ENCODE measurements around the gene KDM4C.
"Not testable (repeated sequence)": the region's sequence is repeated elsewhere in the genome, so short reads cannot be mapped to it uniquely, and the experiment has no call there.

KDM4C gene

DNA sequence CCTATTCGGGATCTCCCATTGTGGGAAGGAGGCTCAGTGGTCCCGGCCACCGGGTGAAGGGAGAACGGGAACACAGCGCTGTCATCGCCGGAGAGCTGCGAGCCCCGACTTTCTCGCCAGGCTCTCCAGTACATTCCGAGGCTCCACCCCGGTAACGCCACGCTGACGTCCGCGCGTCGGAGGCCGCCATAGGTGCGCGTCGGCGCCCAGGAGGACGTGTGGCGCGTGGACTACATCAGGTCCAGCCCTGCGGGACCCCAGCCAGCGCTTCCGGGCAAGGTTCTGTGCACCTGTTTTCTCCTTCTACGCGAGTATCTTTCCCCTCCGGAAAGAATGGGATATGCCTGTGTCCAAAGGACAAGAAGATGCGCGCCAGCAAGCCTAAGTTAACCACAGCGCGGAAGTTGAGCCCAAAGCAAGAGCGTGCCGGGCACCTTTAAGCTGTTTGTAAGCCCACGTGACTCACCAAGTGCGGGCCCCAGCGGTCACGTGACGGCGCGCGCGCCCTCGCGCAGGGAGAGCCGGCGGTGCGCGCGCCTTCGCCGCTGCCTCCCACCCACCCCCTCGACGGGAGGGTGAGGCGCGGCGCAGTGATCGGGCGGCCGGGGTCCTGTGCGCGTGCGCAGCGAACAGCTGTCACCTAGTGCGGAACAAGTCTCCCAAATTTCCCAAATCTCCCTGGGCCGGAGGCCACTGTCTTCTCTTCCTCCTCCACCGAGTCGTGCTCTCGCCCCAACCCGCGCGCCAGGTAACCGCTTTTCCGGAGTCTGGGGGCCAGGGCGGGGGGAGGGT lies at the start of gene KDM4C:
TSS of gene KDM4C (plus strand) at position 518 of the 792 bp plus-strand sequence. CDS start 35,016 bp downstream, outside the sequence.
- peak; percentile 94 for DNase-seq

DNA sequence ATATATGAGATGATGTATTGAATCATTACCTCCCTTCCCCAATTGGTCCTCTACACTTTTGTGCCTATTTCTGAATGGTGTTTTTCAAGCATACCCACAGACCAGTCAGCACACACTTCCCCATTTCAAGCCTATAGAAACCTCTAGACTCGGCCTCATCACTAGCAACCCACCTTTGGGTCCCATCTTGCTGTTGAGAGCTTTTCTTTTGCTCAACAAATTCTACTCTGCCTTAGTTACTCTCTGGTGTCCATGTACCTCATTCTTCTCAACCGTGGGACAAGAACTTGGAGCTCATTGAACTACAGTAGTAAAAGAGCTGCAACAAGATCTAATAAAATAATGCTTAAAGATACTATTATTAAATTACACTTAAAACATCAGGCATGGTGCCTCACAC lies 49.0 kb upstream of the KDM4C start:
- no peak for DNase-seq

DNA sequence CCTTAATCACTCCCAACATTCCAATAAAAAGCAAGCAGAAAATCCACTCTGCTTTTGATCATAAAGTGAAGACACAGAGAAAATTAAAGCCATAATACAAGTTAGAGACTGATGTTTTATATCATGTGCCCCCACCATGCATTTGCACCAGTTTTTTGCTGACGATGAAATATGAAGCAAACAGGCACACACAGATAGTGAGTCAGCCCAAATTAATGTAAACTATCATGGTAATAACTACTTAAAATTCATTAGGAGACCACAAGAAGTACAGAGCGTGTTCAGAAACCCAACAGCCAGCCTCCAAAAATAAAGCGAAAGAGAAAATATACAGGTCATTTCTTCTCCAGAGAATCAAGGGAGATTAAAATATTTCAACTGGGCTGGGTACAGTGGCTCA lies 46.4 kb upstream of the KDM4C start:
- no peak for DNase-seq

DNA sequence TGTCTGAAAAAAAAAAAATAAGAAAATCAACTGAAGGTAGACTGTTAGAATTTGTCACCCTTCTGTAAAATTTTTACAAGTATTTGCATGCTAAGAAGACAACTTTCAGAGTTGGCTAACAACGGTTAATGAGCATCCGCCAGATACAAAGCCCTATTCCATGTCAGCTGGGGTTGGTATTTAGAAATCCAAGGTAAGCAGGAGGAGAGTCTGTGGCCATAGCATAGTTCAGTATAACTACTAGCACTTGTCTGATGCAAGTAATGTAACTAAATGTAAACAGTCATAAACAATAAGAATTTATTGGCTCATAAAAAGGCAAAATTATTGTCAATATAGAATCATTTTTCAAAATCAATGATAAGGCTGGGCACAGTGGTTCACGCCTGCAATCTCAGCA lies 45.7 kb upstream of the KDM4C start:
- DNase-seq = no peak

DNA sequence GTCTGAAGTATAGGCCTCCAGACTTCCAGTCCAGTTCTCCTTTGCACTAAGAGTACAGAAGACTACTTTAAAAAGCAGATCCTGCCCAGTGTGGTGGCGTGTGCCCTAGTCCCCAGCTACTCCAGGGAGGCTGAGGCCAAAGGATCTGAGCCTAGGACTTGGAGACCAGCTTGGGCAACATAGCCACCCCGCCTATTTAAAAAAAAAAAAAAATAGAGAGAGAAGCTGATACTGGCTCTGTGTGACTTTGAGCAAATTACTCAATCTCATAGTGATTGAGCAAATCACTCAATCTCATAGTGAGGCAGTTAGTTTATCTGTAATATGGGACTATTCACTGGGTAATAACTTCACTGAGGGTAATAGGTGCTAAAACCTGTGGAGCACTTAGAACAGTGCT lies 43.6 kb upstream of the KDM4C start:
- no peak for DNase-seq

DNA sequence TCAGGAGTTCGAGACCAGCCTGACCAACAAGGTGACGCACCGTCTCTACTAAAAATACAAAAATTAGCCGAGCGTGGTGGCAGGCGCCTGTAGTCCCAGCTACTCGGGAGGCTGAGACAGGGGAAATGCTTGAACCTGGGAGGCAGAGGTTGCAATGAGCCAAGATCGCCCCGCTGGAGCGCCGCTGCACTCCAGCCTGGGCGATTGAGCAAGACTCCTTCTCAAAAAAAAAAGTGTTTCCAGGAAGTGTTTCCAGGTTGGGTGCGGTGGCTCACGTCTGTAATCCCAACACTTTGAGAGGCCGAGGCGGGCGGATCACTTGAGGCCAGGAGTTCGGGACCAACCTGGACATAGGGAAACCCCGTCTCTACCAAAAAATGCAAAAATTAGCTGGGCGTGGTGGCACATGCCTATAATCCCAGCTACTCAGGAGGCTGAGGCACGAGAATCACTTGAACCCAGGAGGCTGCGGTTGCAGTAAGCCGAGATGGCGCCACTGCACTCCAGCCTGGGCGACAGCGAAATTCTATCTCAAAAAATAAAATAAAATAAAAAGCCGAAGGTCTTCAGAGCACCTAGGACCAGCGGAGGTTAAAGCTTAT lies 42.5 kb upstream of the KDM4C start:
- DNase-seq = not testable (repeated sequence)

DNA sequence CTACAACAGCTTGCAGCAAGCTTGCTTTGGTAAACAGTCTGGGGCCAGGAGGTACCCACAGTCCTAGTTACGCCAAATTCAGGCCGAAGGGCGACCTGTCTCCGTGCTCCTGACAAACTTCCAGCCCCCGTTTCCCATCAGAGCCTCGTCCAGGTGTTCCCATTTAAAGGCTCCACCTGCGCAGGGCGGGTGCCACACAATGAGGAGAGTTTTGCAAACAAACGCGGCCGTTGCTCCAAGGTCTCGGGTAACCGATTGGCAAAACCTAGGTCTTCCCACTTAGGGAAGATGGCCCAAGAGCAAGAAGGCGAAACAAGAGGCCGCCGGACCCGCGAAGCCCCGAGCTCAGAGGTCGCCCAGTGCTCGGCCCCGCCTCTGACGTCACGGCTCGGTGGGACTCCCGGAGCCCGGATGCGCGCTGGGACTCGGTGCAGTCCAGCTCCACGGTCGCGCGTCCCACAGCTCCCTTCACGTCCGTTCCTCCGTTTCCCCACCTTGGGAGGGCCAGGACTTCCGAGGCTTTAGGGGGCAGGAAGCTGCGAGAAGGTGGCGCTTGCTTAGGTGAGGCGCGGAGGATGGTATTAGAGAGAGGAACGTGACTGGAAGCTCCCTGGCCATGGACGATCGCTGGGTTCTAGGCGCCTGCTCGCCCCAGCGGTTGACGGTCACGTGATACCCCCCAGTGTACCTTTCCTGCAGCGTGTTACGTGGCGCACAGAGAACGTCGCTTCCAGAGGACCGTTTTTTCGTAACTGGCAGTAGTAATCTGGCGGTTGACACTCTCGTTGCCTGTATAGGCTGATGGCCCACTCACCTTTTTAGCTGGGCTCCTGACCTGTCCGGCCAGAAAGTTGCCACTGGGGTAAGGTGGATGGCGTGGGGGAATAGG lies 41.8 kb upstream of the KDM4C start:
- DNase-seq = peak; percentile 78

DNA sequence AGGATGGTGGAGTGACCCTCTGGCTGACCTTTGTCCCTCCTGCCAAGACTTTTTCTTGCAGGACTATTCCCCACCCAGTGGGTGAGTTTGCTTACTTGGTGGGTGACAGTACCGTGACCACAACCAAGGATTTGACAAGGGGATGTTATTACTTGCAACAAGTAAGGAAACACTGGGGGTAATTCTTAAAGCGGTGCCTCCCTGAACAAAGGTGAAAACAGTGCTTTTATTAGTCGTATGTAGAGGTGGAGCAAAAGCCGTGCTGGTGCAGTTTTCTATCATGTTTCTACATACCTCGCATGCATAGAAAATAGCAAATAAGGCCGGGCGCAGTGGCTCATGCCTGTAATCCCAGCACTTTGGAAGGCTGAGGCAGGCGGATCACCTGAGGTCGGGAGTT lies 41.0 kb upstream of the KDM4C start:
- no peak for DNase-seq

DNA sequence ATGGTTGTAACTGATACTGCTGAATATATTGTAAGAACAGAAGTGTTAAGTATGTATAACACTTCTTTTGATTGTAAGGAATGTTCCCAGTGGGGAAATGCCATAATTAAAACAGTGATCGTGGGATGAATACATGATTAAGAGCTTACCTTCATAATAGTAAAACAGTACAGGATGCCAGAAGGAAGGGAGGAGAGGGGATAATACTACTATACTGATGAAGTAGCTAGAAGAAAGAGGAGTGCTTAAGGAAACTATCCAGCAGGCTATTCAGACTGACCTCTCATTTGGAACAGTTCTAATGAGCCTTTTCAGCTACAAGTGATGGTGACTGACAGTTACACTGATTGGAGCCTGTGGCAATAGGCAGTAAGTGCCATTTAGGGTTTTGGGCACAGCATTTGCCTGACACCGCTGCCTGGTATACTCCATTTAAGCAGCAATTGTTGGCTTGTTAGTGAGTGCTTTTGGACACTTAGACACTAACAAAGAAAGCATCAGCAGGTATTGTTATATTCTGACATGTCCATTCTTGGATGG lies 33.8 kb upstream of the KDM4C start:
- no peak for DNase-seq

DNA sequence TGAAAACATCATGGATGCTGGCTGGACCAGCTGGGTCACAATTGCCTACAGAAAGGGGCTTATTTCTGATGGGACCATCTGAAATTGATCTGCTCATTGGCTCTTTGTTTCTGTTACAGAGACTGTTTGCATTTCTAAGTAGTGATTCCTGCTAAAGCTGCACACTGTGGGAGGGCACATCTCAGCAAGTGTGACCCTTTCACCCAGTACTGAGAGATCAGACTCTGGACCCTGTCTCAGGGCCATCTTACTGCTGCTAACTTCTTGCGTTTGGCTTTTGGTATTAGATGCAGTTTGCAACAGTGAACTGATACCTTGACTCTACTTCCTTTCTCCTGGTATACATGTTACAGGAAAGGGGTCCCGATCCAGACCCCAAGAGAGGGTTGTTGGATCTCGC lies 24.5 kb upstream of the KDM4C start:
- no peak for DNase-seq

DNA sequence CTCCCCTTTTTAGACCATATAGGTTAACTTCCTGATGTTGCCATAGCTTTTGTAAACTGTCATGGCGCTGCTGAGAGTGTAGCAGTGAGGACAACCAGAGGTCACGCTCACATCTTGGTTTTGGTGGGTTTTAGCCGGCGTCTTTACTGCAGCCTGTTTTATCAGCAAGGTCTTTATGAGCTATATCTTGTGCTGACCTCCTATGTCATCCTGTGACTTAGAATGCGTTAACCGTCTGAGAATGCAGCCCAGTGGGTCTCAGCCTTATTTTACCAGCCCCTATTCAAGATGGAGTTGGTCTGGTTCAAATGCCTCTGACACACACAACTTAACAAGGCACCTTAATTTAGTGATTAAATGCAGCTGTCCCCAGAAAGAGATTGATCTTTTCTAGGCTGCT lies 23.9 kb upstream of the KDM4C start:
- DNase-seq = no peak

DNA sequence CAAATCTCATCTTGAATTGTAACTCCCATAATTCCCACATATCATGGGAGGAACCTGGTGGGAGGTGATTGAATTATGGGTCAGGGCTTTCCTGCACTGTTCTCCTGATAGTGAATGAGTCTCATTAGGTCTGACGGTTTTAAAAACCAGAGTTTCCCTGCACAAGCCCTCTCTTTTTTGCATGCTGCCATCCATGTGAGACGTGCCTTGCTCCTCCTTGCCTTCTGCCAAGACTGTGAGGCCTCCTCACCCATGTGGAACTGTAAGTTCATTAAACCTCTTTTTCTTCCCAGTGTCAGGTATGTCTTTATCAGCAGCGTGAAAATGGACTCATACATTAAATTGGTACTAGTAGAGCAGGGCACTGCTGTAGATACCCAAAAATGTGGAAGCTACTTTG lies 22.4 kb upstream of the KDM4C start:
- no peak for DNase-seq

DNA sequence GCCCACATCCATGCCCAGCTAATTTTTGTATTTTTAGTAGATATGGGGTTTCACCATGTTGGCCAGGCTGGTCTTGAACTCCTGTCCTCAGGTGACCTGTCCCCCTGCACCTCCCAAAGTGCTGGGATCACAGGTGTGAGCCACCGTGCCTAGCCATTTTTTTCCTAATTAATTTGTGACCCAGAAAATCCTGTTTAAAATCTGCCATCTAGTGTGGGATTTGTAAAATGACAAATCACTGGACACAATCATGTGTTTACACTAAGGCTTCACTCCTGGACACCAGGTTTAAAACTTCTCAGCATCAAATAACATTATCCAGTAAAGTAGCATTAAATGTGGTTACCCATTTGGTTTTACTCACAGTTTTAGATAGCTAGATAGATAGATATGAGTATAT lies 18.6 kb upstream of the KDM4C start:
- no peak for DNase-seq

DNA sequence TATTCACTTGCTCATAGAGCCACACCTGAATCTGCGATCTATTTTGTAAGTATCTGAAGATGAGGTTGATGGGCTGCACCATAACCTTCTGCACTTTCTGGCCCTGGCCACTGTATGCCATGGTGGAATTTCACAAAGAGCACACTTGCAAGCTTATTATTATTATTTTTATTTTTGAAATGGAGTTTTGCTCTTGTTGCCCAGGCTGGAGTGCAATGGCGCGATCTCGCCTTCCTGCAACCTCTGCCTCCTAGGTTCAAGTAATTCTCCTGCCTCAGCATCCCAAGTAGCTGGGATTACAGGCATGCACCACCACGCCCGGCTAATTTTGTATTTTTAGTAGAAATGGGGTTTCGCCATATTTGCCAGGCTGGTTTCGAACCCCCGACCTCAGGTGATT lies 8.9 kb upstream of the KDM4C start:
- DNase-seq = not testable (repeated sequence)

DNA sequence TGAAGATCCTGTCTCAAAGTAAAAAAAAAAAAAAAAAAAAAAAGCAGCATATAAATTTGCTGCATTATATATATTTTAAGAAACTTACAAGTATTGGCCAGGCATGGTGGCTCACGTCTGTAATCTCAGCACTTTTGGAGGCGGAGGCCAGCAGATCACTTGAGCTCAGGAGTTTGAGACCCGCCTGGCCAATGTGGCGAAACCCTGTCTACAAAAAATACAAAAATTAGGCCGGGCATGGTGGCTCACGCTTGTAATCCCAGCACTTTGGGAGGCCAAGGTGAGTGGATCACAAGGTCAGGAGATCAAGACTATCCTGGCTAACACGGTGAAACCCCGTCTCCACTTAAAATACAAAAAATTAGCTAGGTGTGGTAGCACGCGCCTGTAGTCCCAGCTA lies 2.9 kb upstream of the KDM4C start:
- DNase-seq = not testable (repeated sequence)

DNA sequence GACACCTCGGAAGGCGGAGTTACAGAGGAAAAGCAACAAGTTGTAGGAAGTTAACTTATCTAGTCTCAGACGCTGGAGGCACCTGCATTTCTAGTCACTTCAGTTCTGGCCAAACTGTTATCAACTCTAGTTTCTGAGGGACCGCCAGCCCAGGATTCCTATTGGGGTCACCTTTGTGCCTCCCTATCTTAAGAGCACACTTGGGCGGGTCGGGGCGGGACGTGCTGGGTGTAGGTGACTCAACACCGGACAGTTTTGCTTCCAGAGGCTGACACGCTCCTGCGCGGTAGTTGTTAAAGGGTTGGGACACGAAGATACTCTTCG lies 679 bp upstream of the KDM4C start:
- DNase-seq = peak; percentile 87

DNA sequence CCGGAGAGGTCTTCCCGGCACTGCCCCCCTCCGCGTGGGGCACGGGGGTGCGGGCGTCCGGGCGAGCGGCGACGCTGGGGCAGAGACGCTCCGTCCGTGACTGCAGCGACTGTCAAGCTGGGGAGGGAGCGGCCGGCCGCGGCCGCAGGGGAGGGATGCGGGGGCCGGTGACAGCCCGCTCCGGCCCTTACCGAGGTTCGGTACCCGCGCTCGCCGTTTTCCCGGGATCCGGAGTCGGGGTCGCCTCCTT lies 400 bp downstream of the KDM4C start:
- no peak for DNase-seq

DNA sequence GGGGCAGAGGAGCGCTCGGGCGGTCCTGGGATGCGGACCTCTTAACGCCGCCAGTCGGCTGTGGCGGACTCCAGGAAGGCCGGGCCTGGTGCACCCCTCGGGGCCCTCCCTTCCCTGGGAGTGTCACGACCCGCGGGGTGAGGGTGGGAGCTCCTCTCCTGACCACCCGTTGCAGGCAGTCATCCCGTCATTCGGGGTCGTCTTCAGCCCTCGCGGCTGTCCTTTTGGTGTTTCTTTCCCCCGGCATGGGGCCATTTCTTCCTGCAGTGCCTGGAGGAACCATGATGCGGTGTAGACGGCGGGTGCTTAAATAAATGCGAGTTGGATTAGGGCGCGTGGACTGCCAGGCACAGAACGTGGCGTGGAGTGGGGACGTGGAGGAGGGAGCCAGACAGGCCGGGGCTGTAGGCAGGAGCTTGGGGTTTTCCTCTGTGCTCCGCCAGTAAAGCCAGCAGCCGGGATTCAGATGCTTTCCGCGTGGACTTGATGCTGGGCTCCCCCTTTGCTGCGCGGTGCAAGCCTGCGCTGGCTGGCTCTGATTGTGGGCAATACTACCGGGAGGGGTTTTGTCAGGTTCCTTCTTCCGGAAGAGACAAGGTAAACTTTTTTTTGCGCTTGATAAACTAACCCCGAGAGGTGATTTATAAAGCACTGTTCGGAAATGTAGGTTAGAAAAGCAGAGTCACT lies 868 bp downstream of the KDM4C start:
- no peak for DNase-seq

DNA sequence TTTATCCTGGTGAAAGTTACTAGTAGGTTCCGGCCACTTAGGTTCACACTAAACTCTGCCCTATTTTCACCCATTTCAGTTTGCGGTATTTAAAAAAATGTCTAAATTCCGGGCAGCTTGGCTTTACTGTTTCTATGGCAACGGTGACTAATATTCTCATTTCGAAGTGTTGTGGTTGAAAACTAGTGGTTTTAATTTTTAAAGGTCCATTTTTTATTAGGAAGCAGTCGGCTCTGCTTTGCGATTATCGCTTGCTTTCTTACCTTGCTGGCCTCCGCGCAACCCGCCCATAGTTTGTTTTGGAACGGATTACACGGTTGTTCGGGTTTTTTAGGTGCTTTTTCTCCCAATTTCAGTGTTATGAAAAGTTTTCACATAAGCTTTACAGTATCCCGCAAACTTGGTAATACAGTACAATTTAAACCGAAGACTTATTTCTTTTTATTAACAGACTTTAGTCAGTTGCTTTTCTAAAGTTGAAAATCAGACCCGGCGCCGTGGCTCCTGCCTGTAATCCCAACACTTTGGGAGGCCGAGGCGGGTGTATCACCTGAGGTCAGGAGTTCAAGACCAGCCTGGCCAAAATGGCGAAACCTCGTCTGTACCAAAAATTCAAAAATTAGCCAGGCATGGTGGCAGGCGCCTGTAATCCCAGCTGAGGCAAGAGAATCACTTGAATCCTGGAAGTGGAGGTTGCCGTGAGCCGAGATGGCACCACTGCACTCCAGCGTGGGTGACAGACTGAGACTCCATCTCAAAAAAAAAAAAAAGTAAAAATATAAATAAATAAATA lies 1.6 kb downstream of the KDM4C start:
- DNase-seq = peak; percentile 86

DNA sequence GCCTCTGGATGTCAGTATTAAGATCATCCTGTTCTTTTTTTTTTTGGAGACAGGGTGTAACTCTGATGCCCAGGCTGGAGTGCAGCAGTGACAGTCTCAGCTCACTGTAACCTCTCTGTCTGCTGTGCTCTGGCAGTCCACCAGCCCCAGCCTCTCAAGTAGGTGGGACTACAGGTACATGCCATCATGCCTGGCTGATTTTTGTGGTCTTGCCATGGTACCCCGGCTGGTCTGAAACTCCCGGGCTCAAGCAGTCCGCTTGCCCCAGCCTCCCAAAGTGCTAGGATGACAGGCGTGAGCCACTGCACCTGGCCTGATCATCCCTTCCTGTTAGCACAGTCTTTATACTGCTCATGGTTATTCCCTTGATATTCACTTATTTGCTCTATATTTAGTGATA lies 3.5 kb downstream of the KDM4C start:
- no peak for DNase-seq

DNA sequence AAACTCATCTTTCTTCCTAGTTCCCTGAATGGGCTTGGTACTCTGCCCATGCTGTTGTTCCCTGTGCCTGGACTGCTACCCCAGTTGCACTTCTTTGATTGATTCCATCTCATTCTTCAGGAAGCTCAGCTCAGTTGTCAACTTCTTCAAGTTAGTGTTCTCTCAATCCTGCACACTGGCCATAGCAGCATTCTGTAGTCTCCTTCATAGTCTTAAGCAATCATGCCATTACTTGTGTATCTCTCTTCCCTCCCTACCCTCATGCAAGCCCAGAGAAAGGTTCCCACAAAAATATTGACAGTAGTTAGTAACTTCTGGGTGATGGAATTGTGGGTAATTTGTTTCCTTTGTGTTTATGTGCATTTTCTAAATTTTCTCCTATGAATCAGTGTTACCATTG lies 5.5 kb downstream of the KDM4C start:
- no peak for DNase-seq

DNA sequence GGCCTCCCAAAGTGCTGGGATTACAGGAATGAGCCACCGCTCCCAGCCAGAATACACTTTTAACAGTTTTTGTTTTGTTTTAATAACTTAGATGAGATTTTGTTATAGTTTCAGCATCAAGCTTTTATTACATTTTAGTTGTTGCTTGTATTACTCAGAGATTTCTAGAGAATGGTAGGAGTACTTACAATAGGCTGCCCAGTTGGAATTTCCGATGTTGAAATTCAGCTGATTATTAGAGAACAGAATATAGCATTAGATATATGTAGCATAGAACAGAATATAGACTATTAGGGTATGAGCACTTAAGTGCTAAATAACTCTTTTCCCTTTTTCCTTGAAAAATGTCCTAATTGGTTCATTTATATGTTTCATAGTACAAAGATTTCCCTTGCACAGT lies 6.2 kb downstream of the KDM4C start:
- DNase-seq = no peak

DNA sequence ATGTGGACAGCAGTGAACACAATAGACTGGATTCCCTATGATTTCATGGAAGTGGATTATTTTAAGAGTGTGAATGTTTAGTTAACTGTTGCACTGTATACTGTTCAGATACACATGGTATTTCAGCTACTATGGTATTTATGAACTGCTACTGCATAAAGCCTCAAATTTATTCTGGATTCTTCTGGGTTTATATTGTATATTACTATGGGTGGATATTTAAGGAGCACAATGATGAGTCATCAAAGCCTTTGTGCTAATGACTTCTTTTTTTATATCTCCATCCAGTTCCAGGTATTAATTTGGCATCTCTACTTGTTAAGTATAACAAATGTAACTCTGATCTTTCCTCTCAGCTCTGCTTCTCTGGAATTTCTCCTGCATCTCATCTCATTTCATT lies 6.8 kb downstream of the KDM4C start:
- no peak for DNase-seq
